HS-27A (cell line): ENCODE data around the gene FAM107B.

ENCODE experiments used
- DNase-seq: peaks from one replicate; pipeline ENCODE4 v3.0.0-alpha.2; 2012; ENCODE audit warnings: low read depth, missing footprints

The FAM107B gene

DNA sequence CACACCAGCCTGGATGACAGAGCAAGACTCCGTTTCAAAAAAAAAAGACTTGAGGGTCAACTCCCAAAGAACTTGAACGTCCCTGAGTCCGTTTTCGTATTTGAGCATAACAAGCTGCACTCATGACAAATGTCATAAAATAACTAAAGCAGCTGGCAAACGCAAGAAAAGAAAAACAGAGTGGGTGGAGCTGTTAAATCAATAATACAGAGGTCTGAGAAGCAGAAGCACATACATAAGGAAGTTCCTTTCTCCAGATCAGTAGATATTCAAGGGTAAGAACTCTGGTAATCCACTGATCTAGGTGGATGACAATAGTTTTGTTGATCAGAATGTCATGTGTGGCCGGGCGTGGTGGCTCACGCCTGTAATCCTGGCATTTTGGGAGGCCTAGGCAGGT lies 150.1 kb downstream of the FAM107B start:
- no peak for DNase-seq

DNA sequence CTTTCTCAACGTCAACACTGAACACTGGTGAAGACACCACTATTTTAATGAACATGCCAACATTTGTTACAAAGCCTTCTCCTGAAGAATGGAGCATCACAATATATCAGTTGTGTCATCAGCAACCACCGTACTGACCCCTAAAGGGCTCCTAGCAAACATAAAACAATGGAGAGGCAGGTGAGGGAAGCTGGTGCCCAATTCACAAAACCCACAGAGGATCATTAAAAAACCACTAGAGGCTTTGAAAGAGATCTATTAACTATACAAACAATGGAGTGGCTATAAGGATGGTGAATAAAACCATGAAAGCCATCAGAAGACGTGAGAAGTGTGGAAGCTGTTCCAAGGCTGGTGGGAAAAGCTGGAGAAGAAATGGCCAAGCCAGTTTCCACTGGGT lies 150.8 kb downstream of the FAM107B start:
- no peak for DNase-seq

DNA sequence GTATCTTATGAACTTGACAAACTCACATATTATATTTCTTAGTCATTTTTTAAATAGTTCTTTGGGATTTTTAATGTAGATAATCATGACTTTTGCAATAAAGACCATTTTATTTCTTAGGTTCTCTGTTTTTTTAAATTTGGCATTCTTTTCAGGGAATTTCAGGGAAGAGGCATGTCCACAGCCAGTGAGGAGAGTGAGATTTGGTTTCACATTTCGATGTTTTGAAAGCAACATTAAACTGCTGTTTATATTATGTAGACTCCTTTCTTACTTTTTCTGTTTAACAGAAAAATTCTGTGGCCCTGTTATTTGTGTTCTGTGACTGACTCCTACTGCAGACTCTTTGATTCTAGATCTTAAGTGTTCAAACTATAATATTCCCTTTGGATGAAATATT lies 153.7 kb downstream of the FAM107B start:
- no peak for DNase-seq

DNA sequence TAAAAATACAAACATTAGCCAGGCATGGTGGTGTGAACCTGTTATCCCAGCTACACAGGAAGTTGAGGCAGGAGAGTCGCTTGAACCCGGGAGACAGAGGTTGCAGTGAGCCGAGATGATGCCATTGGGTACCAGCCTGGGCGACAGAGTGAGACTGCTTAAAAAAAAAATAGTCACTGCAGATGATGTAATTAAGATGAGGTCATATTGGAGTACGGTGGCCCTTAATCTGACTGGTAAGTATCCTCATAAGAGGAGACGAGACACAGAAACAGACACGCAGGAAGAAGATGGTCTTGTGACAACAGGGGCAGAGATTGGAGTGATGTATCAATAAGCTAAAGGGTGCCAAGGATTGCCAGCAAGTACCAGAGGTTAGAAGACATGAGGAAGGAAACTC lies 156.0 kb downstream of the FAM107B start:
- DNase-seq = no peak

DNA sequence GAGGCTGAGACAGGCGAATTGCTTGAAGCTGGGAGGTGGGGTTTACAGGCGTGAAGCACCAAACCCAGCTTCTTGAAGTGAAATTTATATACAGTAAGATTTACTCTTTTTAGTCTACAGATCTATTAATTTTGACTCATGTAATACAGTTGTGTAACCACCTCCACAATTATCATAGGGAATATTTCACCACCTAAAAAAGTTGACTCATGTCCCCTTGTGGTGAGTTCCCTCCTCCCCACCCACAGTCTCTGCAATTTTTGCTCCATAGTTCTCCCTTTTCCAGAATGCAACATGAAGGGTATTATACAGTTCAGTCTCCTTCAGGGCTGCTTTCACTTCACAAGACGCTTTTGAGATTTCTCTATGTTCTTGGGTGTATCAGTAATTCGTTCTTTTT lies 156.8 kb downstream of the FAM107B start:
- no peak for DNase-seq

DNA sequence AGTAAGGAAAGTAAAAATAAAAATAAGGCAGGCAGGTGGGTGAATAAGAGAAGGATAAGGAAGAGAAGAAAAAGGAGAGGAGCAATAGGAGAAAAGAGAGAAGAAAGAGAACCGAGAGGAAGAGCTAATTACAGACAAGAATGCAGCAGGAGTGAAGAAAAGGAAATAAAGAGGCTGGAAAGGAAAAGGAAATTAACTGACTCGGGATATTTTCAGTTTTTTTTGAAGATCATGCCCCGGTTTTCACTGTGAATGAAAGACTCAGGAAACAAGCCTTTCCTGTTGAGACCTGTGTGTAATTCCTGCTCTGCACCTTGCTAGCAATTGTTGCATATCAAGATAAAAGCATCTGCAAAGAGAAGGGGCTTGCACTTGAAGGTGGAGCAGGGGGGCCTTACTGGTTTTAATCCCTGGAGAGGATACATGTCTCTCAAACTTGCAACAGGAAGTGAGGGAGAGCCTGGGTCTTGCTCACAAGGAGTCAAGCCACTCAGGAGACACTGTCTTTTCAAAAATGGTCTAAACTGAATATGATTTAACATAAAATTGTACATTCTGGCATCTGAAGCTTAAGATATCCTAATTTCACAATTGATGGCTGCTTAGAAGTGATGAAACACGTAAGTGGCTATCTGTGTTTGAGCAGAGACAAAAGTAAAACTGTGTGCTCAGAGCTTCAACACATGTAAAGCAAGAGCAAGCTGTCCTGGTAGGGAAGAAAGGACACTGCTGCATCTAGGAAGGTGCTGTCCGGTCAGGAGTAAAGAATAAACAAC lies 157.6 kb downstream of the FAM107B start:
- no peak for DNase-seq

DNA sequence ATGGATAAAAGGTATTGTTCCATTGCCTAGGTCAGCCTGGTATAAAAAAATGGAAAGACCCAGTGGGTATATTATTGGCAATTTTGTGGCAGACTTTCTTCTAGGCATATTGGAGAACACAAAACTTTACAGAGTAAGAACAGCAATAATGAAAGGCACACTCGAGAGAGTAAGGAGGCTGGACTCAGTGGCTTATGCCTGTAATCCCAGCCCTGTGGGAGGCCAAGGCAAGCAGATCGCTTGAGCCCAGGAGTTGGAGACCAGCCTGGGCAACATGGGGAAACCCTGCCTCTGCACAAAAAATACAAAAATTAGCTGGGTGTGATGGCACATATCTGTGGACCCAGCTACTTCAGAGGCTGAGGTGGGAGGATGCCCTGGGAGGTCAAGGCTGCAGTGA lies 158.2 kb downstream of the FAM107B start:
- DNase-seq = no peak

DNA sequence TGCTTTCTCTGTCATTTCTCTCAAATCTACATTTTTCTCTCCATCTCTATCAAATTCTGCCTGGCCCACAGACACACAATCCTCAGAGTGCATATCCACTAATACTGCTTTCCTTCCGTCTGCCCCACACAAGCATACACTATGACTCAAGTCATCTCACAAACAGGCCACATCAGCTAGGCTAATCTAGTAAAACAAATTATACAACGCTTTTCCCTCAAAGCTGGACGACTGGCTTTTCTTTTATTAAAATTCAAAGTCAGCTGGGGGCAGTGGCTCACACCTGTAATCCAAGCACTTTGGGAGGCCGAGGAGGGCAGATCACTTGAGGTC lies 161.1 kb downstream of the FAM107B start:
- DNase-seq = no peak

DNA sequence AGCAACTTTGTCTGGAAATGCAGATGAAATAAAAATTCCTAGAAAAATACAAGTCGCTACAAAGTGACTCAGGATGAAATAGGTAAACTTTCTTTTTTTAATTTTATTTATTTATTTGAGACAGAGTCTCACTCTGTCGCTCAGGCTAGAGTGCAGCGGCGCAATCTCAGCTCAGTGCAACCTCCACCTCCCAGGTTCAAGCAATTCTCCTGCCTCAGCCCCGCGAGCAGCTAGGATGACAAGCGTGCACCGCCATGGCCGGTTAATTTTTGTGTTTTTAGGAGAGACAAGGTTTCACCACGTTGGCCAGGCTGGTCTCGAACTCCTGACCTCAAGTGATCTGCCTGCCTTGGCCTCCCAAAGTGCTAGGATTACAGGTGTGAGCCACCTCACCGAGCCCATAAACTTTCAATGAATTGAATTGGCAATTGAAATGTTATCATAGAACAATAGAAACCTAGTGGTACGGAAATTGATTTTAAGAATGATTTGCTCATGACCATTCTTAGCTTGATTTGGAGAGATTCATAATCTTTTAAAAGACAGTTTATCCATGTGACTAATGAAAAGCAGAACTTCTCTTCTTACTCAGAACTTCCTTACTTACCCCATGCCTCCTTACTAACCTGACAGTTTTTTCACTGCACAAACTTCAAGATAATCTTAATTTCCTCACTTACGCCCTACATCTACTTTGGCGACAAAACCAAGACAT lies 161.7 kb downstream of the FAM107B start:
- no peak for DNase-seq

DNA sequence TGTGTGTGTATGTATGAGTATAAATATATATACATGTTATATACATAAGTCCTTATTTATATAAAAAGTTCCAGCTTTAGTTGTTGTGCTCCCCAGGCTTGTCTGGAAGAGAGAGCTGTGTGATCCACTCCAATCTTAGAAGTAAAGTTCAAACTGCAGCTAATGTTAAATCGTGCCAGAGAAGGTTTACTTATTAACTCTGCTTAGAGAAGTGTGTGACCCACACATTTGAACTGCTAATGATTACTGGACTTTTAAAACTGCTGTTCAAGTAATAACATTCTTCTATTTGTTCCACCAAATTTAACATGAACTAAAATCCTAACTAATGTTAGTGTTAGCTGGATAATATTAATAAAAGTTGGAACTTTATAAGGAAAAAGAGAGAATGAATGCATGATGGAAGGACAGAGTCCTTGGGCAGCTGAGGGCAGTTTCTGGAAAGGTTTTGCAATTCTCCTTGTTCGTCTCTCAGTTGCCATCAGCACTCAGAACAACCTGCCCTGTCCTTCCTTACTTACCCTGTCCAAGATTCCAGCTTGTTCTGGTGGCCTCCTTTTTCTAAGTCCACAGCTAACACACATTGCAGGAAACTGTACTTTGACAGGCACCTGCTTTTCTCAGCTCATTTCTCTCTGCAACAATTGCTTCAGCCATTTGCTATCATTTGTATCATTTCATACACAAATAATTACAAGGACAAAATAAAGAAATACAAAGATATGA lies 162.6 kb downstream of the FAM107B start:
- DNase-seq = no peak

DNA sequence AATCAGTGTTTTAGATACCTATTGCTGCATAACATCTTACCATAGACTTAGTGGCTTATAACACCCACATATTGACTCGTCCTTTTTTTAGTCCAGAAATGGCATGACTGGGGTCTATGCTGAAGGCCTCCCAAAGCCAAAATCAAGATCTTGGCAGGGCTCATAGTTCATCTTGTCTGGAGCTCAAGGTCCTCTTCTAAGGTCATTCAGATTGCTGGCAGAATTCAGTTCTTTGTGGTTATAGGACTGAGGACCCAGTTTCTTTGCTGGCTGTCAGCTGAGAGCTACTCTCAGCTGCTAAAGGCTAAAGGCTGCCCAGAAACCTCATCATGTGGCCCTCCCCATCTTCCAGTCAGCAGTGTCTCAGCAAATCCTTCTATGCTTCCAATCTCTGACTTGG lies 165.5 kb downstream of the FAM107B start:
- no peak for DNase-seq

DNA sequence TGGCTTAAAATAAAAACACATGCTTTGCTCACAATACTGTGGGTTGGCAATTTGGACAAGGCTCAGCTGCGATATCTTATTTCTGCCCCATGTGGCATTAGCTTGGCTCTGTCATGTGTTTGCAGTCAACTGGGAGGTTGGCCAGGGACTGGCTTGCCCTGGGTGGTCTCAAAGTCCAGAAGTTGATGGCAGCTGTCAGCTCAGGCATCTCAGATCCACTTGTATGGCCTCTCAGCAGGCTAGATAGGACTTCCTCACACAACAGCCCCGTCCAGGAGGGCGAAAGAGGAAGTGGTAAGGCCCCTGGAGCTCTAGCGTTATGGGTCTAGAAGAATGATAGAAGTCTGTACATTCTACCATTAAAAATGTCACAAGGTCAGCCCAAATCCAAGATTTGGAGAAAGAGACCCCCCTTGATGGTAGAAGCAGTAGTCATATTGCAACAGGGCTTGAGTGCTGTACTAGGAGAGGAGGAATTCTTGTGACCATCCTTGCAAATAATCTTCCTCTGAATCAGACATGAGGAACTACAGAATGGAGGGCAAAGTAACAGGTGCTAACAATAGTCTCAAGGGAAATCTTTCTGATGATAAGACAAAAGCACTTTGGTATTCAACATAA lies 166.2 kb downstream of the FAM107B start:
- DNase-seq = no peak

DNA sequence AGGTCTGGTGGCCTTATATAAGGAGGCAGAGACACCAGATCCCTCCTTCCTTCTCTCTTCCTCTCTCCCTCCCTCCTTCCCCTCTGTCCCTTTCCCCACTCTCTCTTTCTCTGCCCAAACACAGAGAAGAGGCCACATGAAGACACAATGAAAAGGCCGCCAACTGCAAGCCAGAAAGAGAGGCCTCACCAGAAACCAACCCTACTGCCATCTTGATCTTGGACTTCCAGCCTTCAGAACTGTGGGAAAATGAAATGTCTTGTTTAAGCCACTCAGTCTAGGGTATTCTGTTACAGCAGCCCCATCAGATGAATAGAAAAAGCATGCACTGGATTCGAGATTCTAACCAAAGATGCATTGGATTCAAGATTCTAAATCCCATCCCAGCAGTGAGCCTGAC lies 168.1 kb downstream of the FAM107B start:
- DNase-seq = no peak

DNA sequence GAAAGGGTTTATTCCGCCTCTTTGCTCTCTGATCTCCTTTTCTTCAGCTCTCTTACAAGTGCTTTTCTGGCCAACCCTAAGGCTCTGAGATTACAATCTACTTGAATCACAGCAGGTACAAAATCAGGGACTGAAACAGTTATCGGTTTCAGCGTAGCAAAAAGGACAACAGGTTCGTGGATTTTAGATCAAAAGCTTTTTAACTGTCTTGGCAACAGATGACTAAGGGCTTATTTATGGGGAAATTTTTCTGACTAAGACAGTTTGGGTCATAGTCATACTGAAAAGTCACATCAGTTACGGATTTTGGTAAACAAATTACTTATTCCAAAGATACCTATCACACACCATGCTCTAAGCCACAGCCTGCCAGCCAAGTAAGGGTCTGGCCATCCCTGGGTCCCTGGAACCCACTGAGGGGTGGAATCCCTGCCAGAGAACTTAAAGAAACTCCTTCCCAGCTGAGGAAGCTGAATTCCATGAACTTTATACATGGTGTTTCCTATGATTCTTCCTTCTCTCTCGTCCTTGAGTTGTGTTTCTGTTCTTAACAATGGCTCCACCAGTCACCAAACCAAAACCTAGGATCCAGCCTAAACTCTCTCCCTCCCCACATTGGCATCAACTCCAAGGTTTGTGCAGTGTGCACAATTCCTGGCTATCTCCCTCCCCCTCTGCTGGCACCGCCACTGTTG lies 169.3 kb downstream of the FAM107B start:
- no peak for DNase-seq

DNA sequence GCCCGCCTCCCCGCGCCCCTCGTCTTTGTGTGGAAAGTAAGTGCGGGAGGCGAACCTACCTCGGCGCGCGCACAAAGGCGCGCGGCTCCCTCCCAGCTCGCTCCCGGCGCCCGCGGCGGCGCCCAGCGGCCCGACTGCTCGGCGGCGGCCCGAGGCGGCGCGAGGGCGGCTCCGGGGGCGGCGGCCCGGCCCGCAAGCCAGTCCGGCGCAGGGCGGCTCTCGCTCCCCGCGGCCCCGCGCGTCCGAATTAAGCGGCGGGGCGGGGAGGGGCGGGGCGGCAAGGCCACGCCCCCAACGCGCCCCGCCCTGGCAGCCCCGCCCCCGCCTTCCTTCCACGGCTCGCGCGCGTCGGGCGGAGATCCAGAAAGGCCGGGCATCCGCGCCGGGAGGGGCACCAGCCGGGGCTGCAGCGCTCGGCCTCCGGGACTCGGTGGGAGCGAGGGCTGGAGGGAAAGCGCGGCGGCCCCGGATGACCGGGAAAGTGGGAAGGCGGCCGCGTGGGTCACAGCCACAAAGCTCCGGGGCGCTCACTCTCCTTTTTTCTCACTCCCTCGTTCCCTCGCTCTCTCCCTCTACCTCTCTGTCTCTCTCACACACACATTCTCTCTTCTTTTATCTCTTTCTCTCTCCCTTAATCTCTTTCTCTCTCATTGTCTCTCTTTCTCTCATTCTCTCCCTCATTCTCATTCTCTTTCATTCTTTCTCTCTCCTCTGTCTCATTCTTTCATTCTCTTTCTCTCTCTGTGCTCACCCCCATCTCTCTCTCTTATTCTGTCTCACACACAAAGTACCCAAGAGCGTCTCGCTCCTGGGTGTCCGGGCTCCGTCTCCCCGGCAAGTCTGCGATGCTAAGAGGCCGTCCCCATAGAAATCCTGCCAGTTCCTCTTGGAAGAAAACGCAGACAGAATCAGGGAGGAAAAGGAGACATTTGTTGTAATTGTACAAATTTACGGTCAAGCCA lies 170.2 kb downstream of the FAM107B start:
- no peak for DNase-seq

DNA sequence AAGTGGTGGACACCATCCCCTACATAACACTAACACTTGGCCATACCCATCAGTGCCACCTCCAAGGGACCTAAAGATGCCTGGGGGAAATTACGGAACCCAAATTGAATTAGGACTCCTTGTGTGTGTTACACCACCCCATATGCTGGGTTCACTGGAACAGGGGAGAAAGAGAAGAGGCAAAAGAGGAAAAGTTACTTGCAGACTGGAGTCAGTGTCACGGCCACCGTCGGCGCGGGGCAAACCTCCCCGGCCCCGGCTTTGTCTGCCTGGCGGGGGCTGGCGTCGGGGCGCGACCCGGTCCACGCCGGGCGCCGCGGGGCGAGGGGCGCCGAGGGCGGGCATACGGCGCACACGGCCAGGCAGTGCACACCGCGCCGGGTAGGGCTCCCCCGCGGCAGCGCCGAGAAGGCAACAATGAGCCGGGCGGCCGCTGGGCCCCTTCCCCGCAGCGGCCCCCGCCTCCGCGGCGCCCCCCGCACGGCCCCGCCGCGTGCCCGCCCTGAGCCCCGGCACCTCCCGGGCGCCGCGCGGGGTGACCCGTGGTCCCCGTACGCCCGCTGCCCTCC lies 171.1 kb downstream of the FAM107B start:
- DNase-seq = no peak

DNA sequence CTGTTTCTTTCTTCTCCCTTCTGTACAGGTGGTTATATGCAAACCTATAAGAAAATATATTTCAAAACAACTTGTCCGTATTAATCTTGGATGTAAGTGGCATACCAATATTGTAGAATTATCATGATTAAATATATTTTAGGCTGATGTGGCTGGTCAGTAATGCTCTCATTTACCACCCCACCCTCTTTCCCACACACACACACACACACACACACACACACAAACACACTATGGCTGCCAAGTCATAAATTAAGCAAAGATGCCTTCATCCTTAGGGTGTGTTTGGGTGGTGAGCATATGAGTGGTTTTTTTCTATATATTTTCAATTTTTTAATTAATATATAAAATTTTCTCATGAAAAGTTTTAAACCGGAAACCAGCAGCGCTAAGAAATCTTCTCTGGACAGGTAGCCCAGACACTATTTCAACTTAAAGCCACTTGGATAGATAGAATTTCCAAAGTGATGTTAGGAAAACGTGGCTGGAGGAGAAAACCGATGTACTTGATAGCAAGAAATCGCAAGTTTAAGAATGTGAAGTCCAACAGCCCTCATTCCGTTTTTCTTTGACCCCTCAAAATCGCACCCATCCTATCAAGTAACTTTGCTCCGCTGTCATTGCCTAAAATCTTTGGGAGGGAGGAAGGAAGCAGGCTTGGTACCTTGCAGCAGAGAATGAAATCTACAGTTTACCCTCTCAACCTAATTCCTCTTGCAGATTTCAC lies 171.7 kb downstream of the FAM107B start:
- no peak for DNase-seq

DNA sequence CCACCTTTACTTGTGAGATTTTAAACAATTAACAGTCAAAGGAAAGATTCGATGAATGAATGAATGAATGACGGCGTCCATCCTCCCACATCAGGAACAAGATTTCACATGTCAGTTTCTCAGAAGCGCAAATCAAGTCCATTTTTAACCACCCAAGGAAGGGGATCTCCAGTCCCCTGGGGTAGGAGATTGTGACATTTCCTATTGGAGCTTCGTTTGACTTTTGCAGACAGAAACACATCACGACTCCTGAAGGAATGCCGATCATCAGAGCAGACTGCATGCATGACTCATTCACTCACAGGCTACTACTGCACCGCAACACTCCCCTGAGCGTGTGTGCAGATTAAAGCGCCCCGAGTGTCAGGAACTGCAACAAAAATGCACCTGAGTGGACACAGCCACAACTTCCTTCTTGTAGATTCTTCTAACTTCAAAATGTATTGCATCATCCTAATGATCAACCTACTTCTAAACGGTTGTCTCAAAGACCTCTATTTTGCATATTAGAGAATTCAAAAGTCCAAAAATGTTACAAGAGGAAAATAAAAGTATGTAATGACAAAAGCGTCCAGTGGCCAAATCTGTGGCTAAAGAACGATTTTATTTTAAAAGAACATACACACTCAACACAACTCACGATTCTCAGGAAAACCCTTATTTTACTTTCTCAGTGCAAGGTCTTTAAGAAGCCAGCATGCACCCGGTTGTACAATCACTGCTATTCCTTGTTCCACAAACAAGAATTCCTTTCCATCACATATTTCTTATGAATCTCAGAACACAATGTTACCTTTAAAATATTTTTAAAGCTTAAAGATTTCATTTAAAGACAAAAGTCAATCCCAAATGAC lies 172.6 kb downstream of the FAM107B start:
- DNase-seq = no peak

DNA sequence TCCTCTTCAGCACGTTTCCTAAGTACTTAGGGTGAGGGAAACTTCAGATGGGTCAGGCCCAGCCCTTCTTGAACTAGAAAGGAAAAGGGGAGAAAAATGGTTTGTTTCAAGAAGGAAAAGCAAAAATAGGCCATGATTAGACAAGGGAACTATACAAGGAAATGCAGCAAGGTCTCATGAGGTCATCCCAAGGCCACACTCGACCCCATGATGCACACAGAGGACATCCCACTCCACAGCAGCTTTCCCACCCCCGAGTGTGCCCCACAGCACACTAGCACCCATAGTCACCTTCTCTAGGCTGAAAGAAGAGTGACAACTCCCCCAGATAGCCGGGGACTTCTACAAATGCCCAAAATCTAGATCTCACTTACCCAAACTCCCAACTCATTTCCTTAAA lies 173.4 kb downstream of the FAM107B start:
- DNase-seq = no peak
